Fibroblast of peridontal ligament (primary cell): Measurements from ENCODE around the gene NPLOC4.
"Not testable (repeated sequence)": the region's sequence is repeated elsewhere in the genome, so short reads cannot be mapped to it uniquely, and the experiment has no call there.

ENCODE experiments used
- DNase-seq: peaks from one replicate; pipeline ENCODE4 v3.0.0-alpha.2; 2010; ENCODE audit errors: extremely low read depth

NPLOC4 gene

DNA sequence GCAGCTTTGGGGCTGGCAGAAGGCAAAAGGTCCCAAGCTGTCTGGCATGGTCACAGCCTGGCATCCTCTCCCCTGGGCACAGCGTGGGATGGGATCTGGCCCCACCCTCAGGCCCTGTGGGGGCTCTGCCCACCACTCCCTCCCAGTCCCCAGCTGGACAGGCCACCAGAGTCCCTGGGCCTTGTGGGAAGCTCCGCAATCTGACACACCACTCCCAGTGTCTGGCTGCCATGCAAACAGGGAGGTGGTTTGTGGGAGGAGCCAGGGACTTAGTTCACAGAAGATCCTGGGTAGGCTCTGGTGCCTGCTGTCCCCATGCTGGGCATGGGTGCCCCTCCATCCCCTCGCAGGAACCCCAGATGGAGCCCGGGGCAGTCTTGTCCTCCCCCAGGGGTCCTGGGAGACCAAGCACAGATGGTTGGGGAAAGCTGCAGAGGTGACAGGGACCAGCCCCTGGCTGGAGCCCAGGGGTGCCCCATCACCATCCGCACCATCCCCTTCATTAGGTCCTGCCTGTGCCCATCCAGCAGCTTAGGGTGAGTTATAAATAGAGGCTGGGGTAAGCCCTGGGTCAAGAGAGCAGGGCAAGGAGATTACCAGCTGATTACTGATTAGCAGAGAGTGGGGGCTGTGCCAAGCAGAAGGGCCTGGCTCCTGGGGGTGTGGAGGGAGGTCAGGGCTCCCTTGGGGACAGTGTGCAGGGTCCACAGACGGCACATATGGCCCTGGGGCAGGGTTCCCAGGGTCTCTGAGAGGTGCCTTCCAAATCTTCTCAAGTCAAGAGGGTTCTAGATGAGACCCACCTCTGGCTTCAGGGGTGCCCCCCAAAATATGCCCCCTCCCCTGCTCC lies 102.5 kb downstream of the NPLOC4 start:
- no peak for DNase-seq

- DNase-seq = no peak
These were observed 103.4 kb downstream of the NPLOC4 start for GRCh38 chr17:81533339-81534141.

DNA sequence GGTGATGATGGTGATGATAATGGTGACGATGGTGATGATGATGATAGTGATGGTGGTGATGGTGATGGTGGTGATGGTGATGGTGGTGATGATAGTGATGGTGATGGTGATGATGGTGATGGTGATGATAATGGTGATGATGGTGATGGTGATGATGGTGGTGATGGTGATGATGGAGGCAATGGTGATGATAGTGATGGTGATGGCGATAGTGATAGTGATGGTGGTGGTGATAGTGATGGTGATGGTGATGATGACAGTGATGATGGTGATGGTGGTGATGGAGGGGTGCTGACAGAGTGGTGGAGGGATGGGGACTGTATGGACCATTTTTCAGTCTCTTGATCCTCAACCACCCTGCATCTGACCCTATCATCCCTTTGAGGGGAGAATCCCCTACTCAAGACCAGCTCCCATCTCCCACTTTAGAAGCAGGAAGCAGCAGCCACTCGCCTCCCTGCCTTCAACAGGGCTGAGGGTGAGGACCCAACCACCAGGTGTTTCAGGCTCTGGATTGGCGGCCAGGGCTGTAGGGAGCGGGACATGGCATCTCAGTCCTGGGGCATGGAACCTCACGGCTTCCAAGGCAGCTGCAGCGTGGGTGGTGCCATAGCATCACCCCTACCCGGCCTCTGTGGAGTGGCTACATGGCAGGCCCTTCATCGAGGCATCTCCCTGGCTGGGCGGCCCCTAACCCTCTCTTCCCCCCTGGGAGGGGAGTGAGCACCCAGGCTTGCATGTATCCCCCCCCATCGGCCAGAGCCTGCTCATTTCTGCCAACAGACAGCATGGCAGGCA lies 104.2 kb downstream of the NPLOC4 start:
- DNase-seq = no peak

DNA sequence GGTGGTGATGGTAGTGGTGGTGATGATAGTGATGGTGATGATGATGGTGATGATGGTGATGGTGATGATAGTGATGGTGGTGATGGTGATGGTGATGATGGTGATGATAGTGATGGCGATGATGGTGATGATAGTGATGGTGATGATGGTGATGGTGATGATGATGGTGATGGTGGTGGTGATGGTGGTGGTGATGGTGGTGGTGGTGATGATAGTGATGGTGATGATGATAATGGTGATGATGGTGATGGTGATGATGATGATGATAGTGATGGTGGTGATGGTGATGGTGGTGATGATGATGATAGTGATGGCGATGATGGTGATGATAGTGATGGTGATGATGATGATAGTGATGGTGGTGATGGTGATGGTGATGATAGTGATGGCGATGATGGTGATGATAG lies 104.9 kb downstream of the NPLOC4 start:
- DNase-seq = not testable (repeated sequence)

GRCh38 chr17:81531013-81531412 lies 105.9 kb downstream of the NPLOC4 start:
- DNase-seq = not testable (repeated sequence)

DNA sequence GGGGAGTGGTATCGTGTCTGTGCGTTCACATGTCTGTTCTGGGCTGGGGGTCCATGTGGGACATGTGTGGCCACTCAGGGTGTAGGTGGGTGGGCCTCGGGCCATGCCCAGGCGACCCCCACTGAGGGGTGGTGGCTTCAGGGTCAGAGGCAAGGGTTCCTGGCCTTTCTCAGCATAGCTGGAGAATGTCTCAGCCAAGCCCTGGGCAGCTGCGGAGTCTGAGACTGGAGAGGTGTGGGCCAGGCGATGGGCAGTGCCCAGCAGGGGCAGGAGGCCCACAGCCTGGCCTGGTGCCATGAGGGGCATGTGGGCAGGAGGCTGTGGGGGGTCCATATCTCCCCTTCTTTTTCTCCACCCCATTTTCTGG lies 107.5 kb downstream of the NPLOC4 start:
- no peak for DNase-seq

- DNase-seq = no peak
These were observed 108.1 kb downstream of the NPLOC4 start for GRCh38 chr17:81528651-81529436.

GRCh38 chr17:81528384-81528650 lies 108.6 kb downstream of the NPLOC4 start:
- DNase-seq = no peak

- DNase-seq = no peak
These were observed 109.1 kb downstream of the NPLOC4 start, which contains the start of gene FSCN2 for GRCh38 chr17:81527591-81528383. TSS of gene FSCN2 (plus strand) at chr17:81528377. CDS start at chr17:81528532, 155 bp downstream.

DNA sequence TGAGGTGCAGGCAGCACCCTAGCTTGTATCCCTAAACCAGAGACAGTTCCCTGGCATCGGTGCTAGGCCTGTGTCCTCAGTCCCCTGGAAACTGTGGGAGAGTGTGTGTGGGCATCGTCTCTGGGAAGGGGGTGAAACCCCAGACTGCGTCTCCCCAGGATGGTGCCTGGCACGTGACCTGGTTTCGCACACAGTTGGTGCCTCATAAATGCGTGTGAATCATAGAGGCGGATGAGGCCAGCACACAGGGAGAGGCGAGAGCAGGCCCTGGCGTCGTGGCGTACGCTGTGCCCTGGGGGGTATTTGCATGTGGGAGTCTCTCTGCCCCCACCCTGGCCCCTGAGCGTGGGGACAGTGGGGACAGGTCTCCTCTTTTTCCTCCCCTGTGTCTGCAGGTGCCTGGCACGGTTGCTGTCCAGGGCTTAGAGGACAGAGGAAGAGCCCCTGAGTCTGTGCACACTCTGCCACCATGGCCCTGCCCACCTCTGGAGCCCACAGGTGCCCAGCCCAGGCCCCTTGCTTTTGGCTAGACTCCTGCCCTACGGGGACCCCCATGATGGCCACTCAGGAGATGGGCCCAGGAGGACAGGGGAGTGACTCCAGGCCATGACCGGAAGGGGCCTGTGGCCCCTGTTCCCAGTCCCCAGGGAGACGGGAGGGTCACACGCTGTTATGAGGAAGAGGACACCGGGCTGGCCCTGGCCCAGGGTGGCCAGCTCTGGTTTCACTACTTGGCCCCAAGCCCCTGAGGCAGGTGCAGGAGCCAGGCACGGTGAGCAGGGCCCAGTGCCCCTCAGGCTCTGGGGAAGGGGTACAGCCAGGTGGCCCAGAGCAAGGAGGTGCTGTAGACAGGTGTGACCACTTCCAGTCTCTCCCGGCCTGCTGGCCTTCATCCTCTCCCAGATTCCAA lies 110.0 kb downstream of the NPLOC4 start:
- no peak for DNase-seq

DNA sequence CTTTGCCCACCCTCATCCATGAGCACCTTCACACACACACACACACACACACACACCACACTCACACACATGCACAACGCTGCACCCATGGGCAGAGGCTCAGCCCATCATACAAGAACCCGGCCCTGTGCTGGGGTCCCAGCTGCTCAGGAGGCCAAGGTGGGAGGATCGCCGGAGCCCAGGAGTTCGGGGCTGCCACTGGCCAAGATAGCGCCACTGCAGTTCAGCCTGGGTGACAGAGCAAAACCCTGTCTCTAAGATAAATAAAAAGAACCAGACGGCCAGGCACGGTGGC lies 112.1 kb downstream of the NPLOC4 start:
- DNase-seq = no peak

DNA sequence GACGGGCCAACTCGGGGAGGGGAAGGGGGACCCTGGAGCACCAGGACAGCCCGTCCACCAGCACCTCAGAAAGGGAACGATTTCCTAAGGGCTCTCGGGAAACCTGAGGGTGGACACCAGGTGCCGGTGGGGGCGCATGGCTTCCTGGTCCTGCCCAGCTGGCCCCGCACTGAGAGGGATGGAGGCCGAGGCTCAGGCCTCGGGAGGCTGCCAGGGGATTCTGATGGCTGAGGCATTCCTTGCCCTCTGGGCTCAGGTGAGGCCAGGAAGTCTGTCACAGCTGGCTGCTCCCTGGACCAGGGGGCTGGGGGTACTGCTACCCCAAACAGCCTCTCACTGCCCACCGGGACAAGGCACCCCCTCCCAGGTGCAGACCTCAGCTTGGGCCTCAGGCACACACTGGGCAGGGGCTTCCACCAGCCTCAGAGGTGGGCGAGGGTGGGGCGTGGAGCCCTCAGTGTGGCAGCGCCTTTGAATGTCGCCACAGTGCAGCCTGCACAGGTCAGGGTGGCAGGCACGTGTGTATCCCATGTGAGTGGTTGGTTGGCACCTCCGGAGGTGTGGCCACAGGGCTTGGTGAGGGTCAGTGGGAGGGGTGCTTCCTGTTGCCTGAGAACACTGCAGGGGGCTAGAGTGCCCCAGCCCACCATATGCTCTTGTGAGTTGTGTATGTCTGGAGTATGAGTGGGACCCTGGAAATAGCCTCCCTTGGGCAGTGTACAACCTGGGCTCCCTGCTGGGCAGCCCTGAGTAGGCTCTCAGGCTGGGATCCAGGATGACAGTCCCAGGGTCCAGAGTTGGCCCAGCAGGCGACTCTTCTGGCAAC lies 112.7 kb downstream of the NPLOC4 start:
- DNase-seq = no peak

DNA sequence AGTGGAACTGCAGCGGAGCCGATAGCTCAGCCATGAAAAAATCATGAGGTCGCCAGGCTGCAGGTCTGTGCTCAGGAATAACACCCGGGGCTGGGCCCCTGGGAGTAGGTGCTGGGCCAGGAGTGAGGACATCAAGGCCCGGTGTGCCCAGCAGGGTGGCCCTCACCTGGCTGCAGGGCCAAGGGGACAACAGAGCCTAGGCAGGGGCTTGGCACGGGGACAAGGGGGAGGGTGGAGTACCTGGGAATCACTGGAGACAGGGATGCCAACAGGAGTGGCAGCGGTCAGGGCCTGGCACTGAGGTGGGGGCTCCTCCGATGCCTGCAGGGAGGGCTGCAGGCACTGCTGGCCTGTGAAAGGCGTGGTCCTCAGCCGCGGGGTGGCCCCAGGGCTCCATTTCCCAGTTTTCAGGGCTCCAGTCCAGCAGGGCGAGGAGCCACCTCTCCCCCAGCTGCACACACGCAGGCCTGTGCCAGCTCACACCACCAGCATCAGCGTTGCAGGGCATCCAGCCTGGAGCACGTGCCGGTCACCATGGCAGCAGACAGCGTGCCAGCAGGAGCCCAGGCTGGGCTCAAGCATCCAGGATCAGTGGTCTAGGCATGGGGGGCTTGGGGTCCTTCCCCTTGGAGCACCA lies 113.4 kb downstream of the NPLOC4 start:
- DNase-seq = peak; percentile 69

GRCh38 chr17:81522491-81523401 lies 114.2 kb downstream of the NPLOC4 start:
- no peak for DNase-seq

GRCh38 chr17:81520021-81520901 lies 116.7 kb downstream of the NPLOC4 start:
- DNase-seq = no peak

GRCh38 chr17:81519284-81520020 lies 117.5 kb downstream of the NPLOC4 start:
- DNase-seq = no peak
